Activated CD4-positive, CD25-positive, alpha-beta regulatory T cell (primary cell): ENCODE data around the gene PHKA2.

Experiments used
- DNase-seq, 4 experiments: peaks; one replicate each; lab custom pipeline; 2025; lab: John Stamatoyannopoulos, UW

PHKA2 gene

DNA sequence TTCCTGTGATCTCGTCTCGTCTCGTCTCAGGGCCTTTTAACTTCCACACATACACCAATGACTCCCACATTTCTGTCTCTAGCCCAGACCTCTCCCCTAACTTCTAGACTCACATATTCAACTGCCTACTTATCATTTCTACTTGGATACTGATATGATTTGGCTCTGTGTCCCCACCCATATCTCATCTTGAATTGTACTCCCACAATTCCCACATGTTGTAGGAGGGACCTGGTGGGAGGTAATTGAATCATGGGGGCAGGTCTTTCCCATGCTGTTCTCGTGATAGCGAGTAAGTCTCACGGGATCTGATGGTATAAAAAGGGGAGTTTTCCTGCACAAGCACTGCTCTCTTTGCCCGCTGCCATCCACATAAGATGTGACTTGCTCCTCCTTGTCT, 8.9 kb downstream of the PHKA2 start:
- DNase-seq = no peak

DNA sequence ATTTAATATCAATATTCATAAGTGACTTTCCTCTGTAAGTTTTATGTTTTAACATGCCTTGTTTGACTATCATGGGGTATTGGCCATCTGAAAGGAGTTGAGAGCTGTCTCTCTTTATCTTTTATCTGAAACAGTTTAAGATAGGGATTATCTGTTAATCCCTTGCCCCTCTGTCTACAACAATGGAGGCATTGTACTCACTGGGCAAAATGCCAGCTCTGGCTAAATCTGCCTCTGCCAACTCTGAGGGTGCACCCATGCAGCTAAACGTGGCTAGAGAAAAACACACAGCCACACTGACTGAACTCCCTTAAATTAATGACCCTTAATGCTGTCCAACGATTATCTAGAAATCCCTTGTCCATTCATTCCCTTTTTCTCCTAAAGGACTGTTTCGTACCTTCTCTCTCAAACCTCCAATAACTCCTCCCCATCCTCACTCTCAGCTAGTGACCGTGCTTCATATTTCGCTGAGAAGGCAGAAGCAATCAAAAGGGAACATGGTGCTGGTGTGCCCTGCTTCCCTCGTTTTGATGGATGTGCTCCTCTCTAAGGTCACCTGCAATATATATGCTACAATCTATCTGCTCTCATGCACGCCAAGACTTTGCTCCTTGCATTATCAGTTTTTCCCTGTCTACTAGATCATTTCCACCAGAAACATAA, 10.3 kb downstream of the PHKA2 start:
- no peak for DNase-seq

DNA sequence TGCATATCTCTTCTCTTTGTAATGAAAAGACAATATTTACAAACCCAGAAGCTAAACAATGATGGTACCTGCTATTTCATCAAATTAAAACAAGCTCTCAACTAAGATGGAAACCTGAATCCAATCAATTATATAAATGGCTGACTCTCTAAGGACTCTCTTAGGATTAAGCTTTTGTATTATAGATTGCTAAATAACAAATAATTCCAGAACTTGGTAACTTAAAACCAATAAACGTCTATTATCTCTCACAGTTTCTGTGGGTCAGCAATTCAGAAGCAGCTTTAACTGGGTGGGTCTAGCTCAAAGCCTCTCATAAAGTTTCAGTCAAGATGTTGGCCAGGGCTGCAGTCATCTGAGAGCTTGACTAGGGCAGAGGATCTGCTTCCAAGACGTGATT, 12.4 kb downstream of the PHKA2 start:
- DNase-seq = no peak

GRCh38 chrX:18970465-18970864, 13.4 kb downstream of the PHKA2 start:
- no peak for DNase-seq

DNA sequence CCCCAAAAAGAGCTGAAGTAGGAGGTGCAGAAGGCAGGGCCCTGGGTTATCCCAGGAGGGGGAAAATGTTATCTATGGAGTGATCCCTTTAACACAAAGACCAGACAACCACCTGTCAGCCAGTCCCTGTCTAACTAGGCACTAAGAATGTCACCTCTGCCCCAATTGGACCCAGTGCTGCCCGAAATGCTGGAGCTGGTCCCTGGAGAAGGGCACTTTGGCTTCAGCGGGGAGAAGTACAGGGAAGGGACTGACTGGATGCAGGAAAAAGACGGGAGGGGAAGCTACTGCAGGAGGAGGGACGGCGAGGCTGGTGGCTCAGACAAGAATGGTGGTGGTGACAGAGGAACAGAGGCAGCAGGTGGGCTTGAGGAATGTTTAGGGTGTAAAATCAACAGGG, 17.3 kb downstream of the PHKA2 start:
- DNase-seq = no peak

DNA sequence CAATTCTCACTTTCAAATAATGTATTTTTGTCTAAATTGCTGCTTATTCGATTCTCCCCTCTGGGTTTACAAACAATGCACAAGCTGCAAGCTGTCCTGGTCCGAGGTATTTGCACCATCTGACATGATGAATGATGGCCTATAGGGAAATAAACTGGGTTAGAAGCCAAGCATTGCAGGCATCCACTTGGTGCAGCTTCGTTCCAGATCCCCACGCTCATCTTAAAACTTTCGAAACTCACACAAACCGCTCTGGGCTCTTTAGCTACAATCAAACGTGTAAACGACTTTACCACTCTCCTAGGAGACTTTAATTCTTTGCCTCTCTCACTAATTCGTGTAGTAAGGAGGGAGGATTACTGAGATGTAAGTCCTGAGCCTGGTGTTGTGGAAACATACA, 19.0 kb downstream of the PHKA2 start:
- no peak for DNase-seq

DNA sequence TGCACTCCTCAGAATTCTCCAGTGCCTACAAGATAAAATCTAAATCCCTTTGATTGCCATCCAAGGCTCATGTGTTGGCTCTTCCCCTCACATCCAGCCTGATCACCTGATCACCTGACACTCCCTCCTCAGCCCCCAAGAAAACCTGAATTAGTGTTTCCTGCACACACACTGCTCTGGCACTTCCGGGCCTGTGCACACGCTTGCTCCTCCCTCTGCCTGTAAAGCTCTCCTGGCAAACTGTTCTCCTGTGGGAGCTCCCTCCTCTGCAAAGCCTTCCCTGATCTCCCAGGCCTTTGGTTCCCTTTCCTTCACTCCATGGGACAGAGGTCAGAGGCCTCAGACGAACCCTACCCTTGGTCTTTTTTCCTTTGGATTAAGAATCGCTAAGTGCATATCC, 19.9 kb downstream of the PHKA2 start:
- no peak for DNase-seq

GRCh38 chrX:18962329-18962728, 21.6 kb downstream of the PHKA2 start:
- no peak for DNase-seq

DNA sequence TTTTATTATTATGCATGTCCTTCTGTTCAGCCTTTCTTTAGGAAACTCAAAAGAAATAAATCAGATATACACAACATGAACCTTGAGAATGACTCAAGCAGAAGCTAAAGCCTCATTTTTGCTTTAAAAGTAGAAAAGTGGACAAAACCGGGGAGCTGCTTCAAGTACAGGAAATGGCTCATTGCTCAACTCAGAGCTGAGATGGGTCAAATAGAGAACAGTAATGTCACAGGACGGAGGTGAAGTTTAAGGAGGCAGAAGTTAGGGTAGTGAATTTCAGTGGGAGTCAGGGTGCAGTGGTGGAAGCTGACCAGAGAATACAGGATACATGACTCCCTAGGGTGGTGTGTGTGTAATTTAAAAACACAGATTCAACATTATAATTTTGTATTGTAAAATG, 22.2 kb downstream of the PHKA2 start:
- no peak for DNase-seq

GRCh38 chrX:18956303-18957032, 27.4 kb downstream of the PHKA2 start:
- no peak for DNase-seq

GRCh38 chrX:18955676-18956075, 28.2 kb downstream of the PHKA2 start:
- no peak for DNase-seq

- no peak for DNase-seq
Measured at GRCh38 chrX:18951032-18951431, 32.9 kb downstream of the PHKA2 start.

GRCh38 chrX:18949944-18950301, 34.0 kb downstream of the PHKA2 start:
- no peak for DNase-seq

DNA sequence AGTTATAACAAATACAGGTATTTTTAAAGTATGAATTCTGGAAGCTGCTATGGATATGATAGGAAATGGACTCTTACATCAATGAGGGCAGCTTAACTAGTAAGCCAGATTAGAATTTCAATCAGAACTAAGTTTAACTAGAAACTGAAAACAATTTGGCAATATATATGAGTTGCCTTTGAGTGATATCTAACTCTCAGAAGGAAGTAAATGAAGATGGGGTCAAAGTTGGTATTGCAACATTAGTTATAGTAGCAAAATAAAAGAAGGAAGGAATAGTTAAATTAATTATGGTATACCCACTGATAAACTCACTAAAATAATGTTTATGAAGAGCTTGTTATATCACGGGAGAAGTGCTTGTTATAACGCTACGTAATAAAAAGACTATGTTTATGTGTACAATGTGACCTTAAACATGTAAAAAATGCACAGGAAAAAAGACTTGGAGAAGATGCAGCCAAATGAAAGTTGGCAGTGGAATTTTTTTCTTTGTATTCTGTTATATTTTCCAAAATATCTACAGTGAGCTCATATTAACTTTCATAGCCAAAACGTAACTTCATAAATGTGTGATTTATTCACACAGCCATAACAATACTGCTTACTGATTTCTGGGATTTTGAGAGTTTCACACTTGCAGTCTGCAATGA, 34.5 kb downstream of the PHKA2 start:
- no peak for DNase-seq

DNA sequence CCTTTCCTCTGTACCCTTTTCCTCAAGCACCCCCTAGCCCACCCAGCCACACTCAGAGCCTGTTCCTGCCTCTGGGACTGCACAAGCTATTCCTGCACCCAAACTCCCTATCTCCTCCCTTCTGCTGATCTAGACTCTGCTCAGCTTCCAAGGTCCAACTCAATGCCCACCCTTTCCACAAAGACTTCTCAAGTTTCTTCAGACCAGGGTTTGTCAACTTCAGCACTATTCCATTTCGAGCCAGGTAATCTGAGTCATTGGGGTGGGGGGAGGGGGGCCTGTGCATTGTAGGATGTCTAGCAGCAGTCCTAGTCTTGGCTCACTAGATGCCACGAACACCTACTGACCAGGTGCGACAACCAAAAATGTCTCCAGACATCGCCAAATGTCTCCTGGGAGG, 37.3 kb downstream of the PHKA2 start:
- no peak for DNase-seq

GRCh38 chrX:18946157-18946556, 37.8 kb downstream of the PHKA2 start:
- DNase-seq = no peak

- DNase-seq = no peak
Measured at GRCh38 chrX:18945483-18945882, 38.4 kb downstream of the PHKA2 start.

DNA sequence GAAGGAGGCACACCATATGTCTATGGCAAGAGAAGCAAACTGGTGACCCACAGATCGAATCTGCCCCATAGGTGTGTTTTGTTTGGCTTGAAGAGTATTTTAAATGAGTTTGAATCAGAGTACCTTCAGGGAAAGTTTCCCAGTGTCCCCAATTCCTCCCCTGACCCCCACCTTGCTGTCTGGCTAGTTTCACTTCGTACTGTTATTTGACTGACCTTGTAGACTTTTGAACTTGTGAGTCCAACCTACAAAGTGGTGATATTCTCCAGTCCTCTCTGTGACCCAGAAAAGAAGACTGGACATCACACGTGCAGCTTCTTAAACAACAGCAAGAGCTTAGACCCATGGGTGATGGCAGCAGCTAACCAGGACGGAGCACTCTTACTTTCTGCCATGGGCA, 39.4 kb downstream of the PHKA2 start:
- no peak for DNase-seq

GRCh38 chrX:18941896-18942295, 42.0 kb downstream of the PHKA2 start:
- DNase-seq = no peak

DNA sequence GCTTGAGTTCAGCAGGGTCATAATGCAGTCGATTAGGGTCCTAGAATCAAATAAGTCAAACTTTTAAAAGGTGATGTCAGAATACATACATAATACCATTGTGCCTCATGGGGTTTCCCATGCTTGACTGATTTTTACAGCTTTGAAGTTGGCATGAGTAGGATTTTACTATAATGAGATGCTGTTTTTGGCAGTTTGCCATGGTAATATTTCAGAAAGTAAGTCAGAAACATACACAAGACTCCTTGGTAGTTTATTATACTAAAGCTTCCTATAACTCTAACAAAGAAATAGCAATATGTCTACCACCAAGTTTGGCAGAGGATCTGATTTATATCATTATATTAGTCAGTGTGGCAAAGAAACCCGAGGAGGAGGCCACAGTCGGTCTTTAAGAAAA, 45.2 kb downstream of the PHKA2 start:
- no peak for DNase-seq

DNA sequence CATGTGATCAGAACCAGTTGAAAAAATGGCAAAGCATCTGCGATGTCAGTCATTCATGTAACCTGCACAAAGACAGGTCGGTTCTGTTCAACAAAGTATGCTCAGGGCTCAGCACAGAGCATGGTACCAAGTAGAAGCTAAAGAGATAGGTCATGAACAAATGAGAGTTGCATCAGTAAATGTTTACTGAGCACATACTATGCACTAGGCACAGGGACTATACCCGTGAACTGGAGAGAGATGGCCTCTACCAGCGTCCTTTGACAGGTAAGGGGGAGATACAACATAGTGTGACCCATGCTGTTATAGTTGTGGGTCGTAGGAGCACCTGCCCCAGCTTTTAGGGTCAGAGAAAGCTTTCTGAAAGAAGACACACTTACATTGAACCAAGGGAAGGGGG, 46.7 kb downstream of the PHKA2 start:
- DNase-seq = no peak

DNA sequence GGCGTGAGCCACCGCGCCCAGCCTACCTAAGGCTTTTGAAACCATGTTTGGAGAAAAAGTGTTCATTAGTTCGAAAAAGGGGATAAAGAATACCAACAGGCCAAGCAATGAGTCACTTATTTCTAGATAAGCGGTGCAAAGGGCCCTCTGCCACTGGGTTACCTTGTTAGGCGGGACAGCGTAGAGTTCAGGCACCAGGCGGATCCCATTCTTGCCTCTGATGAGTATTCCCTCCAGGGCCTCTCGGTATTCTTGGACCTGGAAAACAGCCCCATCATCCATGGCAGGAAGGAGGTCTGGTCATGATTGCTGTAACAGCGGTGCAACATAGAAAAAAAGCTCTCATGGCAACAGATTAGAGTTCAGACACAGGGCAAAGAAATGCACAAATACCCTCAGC, 48.0 kb downstream of the PHKA2 start:
- DNase-seq = no peak

- no peak for DNase-seq
Measured at GRCh38 chrX:18934708-18935107, 49.2 kb downstream of the PHKA2 start.

GRCh38 chrX:18933617-18934016, 50.3 kb downstream of the PHKA2 start:
- DNase-seq = no peak
